SU-DHL-6 (cell line): ENCODE results near the gene HGS.

ENCODE experiments used
- H2AFZ ChIP-seq: fragments of 200-600 bp; sonication (generic); 2 replicates; pipeline ENCODE4 v1.6.1; 2014; ENCODE audit warnings: low read depth, mild to moderate bottlenecking, moderate library complexity, mixed read lengths, antibody characterized with exemption, low read length; ENCODE audit not compliant: severe bottlenecking
- H3F3A ChIP-seq: fragments of 200-600 bp; shearing (Covaris generic); 2 replicates; pipeline ENCODE4 v1.6.0; 2016; ENCODE audit warnings: antibody characterized with exemption, mild to moderate bottlenecking; ENCODE audit not compliant: insufficient read depth
- H3K27ac ChIP-seq: fragments of 200-600 bp; sonication (generic); 2 replicates; pipeline ENCODE4 v1.5.1; 2016; ENCODE audit warnings: low read depth, mild to moderate bottlenecking, low read length, moderate library complexity, mixed read lengths
- H3K27me3 ChIP-seq: fragments of 200-600 bp; sonication (generic), shearing (Covaris generic); 2 replicates; pipeline ENCODE4 v1.6.0; 2014; ENCODE audit warnings: mild to moderate bottlenecking, low read length
- H3K36me3 ChIP-seq: fragments of 200-600 bp; sonication (generic); 2 replicates; pipeline ENCODE4 v1.6.1; 2014; ENCODE audit warnings: mild to moderate bottlenecking, low read length, mixed read lengths
- H3K4me2 ChIP-seq: fragments of 300-600, 200-600 bp; shearing (Covaris generic), sonication (generic); 2 replicates; pipeline ENCODE4 v1.6.0; 2014; ENCODE audit warnings: low read length, low read depth, mild to moderate bottlenecking; ENCODE audit not compliant: poor library complexity, severe bottlenecking
- H3K4me3 ChIP-seq: fragments of 200-600 bp; sonication (generic); 2 replicates; pipeline ENCODE4 v1.5.1; 2014; ENCODE audit warnings: antibody characterized with exemption, low read length, mild to moderate bottlenecking, mixed read lengths; ENCODE audit not compliant: insufficient read depth, poor library complexity, severe bottlenecking
- H3K79me2 ChIP-seq: fragments of 200-600 bp; sonication (generic); 2 replicates; pipeline ENCODE4 v1.6.1; 2014; ENCODE audit warnings: mild to moderate bottlenecking, low read length, moderate library complexity; ENCODE audit not compliant: insufficient read depth
- H3K9ac ChIP-seq: fragments of 200-600 bp; sonication (generic); 2 replicates; pipeline ENCODE4 v1.7.0; 2014; ENCODE audit warnings: mild to moderate bottlenecking, low read length
- H3K9me2 ChIP-seq: fragments of 200-600 bp; sonication (generic); replicated peaks from 2 replicates; pipeline ENCODE4 v1.6.1; 2014; ENCODE audit warnings: low read length; ENCODE audit not compliant: insufficient read depth
- H3K9me3 ChIP-seq: fragments of 200-600 bp; sonication (generic); 2 replicates; pipeline ENCODE4 v1.6.1; 2014; ENCODE audit warnings: low read length, mixed read lengths; ENCODE audit not compliant: insufficient read depth
- H4K20me1 ChIP-seq: fragments of 200-600 bp; sonication (generic); 2 replicates; pipeline ENCODE4 v1.6.1; 2014; ENCODE audit warnings: low read depth, mild to moderate bottlenecking, antibody characterized with exemption, low read length, moderate library complexity, mixed read lengths
- CTCF ChIP-seq: fragments of 200-600 bp; sonication (generic); IDR thresholded peaks from one replicate; pipeline ENCODE4 v1.5.1; 2017; ENCODE audit warnings: antibody characterized with exemption, mild to moderate bottlenecking, low read length, moderate library complexity; ENCODE audit not compliant: insufficient read depth, poor library complexity, severe bottlenecking
- EZH2phosphoT487 ChIP-seq: fragments of 200-600 bp; sonication (generic), shearing (Covaris generic); conservative IDR thresholded peaks from 2 replicates; pipeline ENCODE4 v1.6.1; 2018; ENCODE audit warnings: mild to moderate bottlenecking, antibody characterized with exemption, low read length, moderate library complexity, mixed read lengths

HGS gene

GRCh38 chr17:81648707-81649085 is 35.1 kb upstream of the HGS start:
- Histone ChIP-seq H3K27ac (no peak overlapping the region), H3K4me2 (no peak overlapping the region), H3K36me3 (no peaks in the 10 kb centered on the region), H2AFZ (no peak overlapping the region), H3K79me2 (no peaks in the 10 kb centered on the region), H3K9ac (no peak overlapping the region), H3F3A (no peaks in the 10 kb centered on the region), H3K27me3 (no peaks in the 10 kb centered on the region), H4K20me1 (no peaks in the 10 kb centered on the region), H3K9me3 (no peaks in the 10 kb centered on the region), H3K9me2 (no peaks in the 10 kb centered on the region), H3K4me3 (no peak overlapping the region)
- TF ChIP-seq EZH2phosphoT487, result no peak
- TF ChIP-seq CTCF, result no peak

- TF ChIP-seq EZH2phosphoT487, result no peak
- no peak for TF ChIP-seq CTCF
- Histone ChIP-seq H3K36me3 (no peaks in the 10 kb centered on the region), H3K27me3 (no peaks in the 10 kb centered on the region), H4K20me1 (no peaks in the 10 kb centered on the region), H3K9me2 (no peaks in the 10 kb centered on the region), H3K4me2 (no peak overlapping the region), H3K4me3 (no peak overlapping the region), H3K79me2 (no peaks in the 10 kb centered on the region), H3F3A (no peaks in the 10 kb centered on the region), H3K9me3 (no peaks in the 10 kb centered on the region), H3K27ac (no peak overlapping the region), H2AFZ (no peak overlapping the region), H3K9ac (no peak overlapping the region)
These were observed 32.9 kb upstream of the HGS start for GRCh38 chr17:81650951-81651350.

GRCh38 chr17:81651692-81652091 is 32.1 kb upstream of the HGS start:
- Histone ChIP-seq H2AFZ (no peak overlapping the region), H3K4me3 (no peak overlapping the region), H3K79me2 (no peaks in the 10 kb centered on the region), H3K9ac (no peak overlapping the region), H3K36me3 (no peaks in the 10 kb centered on the region), H3K4me2 (no peak overlapping the region), H3K9me2 (no peaks in the 10 kb centered on the region), H3K9me3 (no peaks in the 10 kb centered on the region), H3K27me3 (no peaks in the 10 kb centered on the region), H3F3A (no peaks in the 10 kb centered on the region), H3K27ac (no peak overlapping the region), H4K20me1 (no peaks in the 10 kb centered on the region)
- TF ChIP-seq CTCF (no peak), EZH2phosphoT487 (no peak)
